AG10803 (cell line): ENCODE data around the gene UBQLN4.
A peak's percentile ranks its signal among the peaks of the same experiment; 100 is the strongest.

Experiments
- DNase-seq: peaks from one replicate; pipeline ENCODE4 v3.0.0; 2010; ENCODE audit warnings: low read depth
- H3K4me3 ChIP-seq: 2 replicates; pipeline ENCODE4 v1.5.1; 2011; ENCODE audit warnings: mild to moderate bottlenecking, low read length, control low read depth
- TF ChIP-seq, protein P1 (sequence below): conservative IDR thresholded peaks from 2 replicates; pipeline ENCODE4 v1.5.1; 2011; ENCODE audit warnings: mild to moderate bottlenecking, low read length, control low read depth, inconsistent platforms

Gene UBQLN4

DNA sequence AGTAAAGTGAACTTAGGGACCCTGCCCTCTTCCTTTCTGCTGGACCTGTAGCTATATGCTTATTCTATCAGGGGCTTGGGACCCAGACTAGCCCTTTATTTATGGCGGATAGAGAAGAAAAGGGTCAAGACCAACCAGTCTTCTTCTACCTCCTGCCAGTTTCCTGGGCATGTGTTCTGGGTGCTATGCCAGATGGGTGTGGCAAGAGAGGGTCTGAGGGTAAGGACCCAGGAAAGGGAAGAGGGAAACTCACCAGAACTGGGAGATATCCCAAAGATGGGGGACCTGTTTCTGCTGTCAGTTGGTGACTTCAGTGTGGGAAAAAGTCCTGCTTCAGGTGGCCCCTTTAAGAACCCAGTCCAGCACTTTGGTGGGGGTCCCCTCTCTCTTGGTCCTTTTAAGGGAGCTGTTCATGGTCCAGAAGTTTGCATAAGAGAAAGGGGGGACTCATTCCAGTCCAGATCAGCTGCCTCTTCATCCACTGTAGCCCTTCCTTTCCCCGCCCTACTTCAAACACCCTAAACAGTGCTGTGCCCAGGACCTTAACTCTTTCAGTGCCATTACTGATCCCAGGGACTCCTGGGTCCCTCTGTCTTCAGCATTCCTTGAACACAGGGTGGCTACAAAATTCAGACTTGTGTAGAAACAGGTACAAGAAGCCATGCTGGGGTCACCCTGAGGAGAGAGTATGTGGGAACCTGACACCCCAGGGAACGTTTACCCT, 51.2 kb downstream of the UBQLN4 start:
- TF ChIP-seq, protein P1, sequence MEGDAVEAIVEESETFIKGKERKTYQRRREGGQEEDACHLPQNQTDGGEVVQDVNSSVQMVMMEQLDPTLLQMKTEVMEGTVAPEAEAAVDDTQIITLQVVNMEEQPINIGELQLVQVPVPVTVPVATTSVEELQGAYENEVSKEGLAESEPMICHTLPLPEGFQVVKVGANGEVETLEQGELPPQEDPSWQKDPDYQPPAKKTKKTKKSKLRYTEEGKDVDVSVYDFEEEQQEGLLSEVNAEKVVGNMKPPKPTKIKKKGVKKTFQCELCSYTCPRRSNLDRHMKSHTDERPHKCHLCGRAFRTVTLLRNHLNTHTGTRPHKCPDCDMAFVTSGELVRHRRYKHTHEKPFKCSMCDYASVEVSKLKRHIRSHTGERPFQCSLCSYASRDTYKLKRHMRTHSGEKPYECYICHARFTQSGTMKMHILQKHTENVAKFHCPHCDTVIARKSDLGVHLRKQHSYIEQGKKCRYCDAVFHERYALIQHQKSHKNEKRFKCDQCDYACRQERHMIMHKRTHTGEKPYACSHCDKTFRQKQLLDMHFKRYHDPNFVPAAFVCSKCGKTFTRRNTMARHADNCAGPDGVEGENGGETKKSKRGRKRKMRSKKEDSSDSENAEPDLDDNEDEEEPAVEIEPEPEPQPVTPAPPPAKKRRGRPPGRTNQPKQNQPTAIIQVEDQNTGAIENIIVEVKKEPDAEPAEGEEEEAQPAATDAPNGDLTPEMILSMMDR, result no peak
- H3K4me3 ChIP-seq, result no peak overlapping the region
- DNase-seq, result no peak

DNA sequence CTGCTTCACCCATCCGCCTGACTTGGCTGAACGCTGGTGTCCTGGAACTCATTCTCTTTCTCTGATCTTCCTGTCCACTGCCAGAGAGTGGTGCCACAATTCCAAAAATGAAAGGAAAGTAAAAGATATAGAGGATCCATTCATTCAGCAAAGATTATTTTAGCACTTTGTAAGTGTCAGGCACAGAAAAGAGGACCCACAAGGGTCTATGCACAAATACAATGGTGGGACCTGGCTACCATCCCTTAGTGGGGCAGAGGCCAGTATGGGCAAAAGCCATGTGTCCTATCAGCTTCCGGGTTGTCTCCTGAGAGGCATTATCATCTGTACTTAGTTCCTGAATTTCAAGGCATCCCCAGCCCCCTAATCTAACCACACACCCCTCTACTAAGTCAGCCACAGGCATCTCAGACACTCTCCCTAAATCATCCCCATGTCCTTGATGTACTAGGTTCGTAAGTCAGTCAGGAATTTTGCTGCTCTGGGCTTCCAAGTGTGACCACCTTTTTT, 51.9 kb downstream of the UBQLN4 start:
- TF ChIP-seq, protein P1, result no peak
- no peak overlapping the region for H3K4me3 ChIP-seq
- DNase-seq, result peak; percentile 83

- TF ChIP-seq, protein P1, result no peak
- no peak for DNase-seq
- H3K4me3 ChIP-seq, result no peak overlapping the region
These were observed 52.5 kb downstream of the UBQLN4 start for GRCh38 chr1:156001021-156001661.

DNA sequence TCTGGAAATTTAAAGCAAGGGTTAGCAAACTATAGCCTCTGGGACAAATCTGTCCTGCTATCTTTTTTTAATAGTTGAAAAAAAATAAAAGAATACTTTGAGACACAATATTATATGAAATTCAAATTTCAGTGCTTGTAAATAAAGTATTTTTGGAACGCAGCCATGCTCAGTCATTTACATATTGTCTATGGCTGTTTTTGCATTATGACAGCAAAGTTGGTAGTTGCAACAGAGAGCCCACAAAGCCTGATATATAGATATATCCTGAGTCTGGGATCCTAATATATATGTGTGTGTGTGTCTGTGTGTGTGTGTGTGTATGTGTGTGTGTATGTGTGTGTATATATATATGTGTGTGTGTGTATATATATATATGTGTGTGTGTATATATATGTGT, 53.6 kb downstream of the UBQLN4 start:
- TF ChIP-seq, protein P1, result no peak
- H3K4me3 ChIP-seq, result no peak overlapping the region
- DNase-seq, result no peak

DNA sequence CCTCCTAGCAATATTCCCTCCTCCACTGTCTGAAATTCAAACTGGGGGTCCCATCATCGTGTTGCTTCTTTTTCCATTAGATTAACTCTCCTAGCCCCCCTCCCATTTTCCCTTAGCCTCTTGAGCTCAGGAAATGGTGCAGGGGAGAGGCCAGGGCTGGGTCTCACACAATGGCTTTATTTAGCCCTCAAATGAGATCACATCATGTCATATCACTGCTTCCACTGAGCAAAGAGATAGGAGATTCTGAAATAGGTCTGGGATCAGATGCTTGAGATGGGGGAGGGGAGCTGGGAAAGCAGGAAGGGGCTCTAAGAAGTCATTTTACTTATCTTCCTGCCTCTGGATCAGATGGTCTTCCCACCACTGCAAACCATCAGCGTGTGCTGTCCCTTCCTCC, 57.4 kb downstream of the UBQLN4 start:
- no peak for DNase-seq
- H3K4me3 ChIP-seq, result no peak overlapping the region
- TF ChIP-seq, protein P1, result no peak

GRCh38 chr1:155993595-155993994, 60.0 kb downstream of the UBQLN4 start:
- H3K4me3 ChIP-seq, result no peak overlapping the region
- TF ChIP-seq, protein P1, result no peak
- no peak for DNase-seq

- TF ChIP-seq, protein P1, result no peak
- no peak overlapping the region for H3K4me3 ChIP-seq
- DNase-seq, result no peak
These were observed 63.4 kb downstream of the UBQLN4 start for GRCh38 chr1:155990005-155990739.
